Measurements from ENCODE around the gene PALD1.
"Not testable (repeated sequence)": the region's sequence is repeated elsewhere in the genome, so short reads cannot be mapped to it uniquely, and the experiment has no call there.

The PALD1 gene

GRCh38 chr10:70579234-70580002 is 100.9 kb downstream of the PALD1 start:
- DNase-seq (ENCODE audit: low read depth): no peak
- no peak for TF ChIP-seq CTCF (conservative IDR thresholded peaks at IDR 0.05; ENCODE audit: low read depth, low read length)
- no peak overlapping the region for H3K4me3 ChIP-seq (ENCODE audit: low read length)

GRCh38 chr10:70581176-70581575 is 102.6 kb downstream of the PALD1 start:
- DNase-seq (ENCODE audit: low read depth); H3K4me3 ChIP-seq (ENCODE audit: low read length): not testable (repeated sequence)

DNA sequence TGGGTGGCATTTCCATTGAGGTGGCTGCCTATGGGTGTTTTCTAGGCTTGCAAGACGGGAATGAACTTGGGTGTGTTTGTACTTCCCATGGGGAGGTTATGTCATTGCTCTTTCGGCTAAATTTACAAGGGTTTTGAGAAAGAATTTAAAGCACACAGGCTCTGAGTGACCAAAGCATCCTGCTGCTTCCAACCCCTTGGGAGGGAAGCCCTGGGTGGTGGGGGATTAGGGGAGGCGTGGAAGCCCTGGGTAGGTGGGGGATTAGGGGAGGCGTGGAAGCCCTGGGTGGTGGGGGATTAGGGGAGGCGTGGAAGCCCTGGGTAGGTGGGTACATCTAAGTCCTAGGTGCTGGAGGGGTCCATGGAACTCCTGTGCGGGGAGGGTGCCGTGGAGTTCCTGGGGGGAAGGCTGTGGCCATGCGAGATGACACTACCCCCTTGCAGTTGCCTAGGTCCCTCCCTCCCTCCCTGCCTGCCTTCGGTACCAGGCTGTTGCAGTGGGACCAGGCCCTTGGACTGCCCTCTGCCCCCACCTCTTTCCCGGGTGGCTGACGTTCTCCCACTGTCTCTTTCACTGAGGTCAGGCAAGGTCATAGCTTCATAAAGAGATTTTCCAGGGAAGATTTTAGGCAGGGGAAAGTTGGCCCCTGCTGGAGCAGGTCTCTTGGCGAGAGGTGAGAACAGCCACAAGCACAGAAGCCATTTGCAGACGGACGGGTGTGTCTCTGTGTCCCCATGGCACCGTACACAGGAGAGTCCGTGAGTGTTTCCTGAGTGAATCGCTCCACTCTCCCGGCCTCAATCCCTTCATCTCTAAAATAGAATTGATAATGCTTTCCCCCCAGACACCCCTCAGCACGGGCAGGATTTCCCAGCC is 104.5 kb downstream of the PALD1 start:
- no peak for DNase-seq (ENCODE audit: low read depth)
- H3K4me3 ChIP-seq (ENCODE audit: low read length): no peak overlapping the region
- TF ChIP-seq CTCF (conservative IDR thresholded peaks at IDR 0.05; ENCODE audit: low read depth, low read length): no peak

DNA sequence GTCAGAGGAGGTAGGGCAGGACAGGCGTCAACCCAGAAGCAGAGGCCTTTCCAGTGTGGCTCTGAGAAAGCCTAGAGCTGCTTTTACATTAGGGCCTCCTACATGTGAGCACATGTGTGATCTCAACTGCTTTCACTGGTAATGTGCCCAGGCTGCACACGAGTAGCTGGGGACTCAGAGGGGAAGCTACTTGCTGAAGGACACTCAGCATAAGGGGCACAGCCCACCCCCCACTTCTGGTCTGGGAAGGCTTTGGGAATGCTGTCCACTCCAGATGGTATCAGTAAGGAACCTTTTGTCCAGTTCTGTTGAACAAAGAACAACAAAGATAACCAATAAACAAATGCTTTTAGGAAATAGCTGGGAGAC is 105.1 kb downstream of the PALD1 start:
- no peak for TF ChIP-seq CTCF (conservative IDR thresholded peaks at IDR 0.05; ENCODE audit: low read depth, low read length)
- DNase-seq (ENCODE audit: low read depth): no peak
- no peak overlapping the region for H3K4me3 ChIP-seq (ENCODE audit: low read length)

DNA sequence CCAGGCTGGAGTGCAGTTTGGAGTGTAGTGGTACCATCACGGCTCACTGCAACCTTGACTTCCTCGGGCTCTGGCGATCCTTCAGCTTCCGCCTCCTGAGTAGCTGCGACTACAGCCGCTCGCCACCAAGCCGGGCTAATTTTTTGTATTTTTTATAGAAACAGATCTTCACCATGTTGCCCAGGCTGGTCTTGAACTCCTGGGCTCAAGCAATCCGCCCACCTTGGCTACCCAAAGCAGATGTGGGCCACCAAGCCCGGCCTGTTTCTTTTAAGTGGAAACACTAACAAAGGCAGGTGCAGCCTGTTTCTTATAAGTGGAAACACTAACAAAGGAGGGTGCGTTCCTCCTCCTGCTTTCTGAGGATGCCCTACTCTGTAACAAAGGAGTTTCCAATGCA is 105.8 kb downstream of the PALD1 start:
- H3K4me3 ChIP-seq (ENCODE audit: low read length): no peak overlapping the region
- DNase-seq (ENCODE audit: low read depth): no peak
- TF ChIP-seq CTCF (conservative IDR thresholded peaks at IDR 0.05; ENCODE audit: low read depth, low read length): no peak

DNA sequence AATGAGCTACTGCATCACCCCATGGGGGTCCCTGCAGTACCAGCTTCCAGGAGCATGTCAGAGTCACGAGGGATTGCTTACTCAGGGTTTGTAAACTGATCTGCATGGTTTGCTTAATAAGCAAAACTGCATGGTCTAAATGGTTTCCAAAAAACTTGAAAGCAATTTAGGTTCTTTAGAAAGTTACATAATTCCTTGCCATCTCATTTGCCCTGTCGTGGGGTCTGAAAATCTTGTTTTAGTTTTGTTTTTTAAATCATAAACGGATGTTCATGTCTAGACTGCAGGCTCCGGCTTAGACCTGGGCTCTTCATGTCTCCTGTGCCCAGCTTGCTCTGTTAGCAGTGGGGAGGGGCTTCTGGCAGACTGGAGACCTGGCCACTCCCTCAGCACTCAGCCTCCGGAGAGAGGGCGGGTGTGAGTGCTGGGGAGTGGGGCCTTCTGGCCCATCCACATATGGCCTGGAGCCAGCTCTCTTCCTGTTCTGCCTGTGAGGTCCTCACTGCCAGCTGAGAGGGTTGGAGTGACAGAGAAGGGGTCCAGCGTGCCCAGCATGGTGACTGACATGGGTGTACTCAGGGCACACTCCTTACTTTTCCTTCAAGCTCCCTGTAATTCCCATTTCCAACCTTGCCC is 106.5 kb downstream of the PALD1 start:
- DNase-seq (ENCODE audit: low read depth): peak; percentile 68
- H3K4me3 ChIP-seq (ENCODE audit: low read length): no peak overlapping the region
- no peak for TF ChIP-seq CTCF (conservative IDR thresholded peaks at IDR 0.05; ENCODE audit: low read depth, low read length)

DNA sequence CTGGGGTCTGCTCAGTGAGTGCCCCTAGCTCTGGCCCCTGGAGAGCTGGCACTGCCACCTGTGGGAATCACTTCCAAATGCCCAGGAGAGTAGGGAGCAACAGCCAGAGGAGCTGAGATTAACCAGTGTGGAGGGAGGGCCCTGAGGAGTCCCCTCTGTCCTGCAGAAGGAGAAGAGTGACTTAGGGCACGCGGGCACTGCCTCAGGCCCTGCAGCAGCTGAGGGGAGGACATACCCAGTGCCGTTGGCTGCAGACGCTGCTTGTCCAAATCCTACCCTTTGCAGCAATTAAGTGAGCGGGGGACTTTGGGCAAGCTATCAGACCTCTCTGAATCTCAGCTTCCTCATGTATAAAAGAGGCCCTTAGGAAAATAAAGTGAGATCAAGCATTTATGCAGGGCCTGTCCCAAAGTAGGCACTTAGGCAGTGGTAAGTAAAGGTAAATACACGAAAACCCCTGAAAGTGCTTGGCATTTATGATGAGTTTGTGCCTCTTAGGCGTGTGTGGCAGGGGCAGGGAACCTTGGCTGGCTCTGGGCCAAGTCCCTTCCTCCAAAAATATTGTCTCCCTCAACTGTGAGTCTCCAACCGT is 107.1 kb downstream of the PALD1 start:
- DNase-seq (ENCODE audit: low read depth): no peak
- TF ChIP-seq CTCF (conservative IDR thresholded peaks at IDR 0.05; ENCODE audit: low read depth, low read length): no peak
- H3K4me3 ChIP-seq (ENCODE audit: low read length): no peak overlapping the region

Measured in retinal pigment epithelial cell (primary cell).